GOT3 (cell line): Measurements from ENCODE around the gene NIPBL.
"Not testable (repeated sequence)": the region's sequence is repeated elsewhere in the genome, so short reads cannot be mapped to it uniquely, and the experiment has no call there.

Experiments
- DNase-seq: peaks from one replicate; lab custom pipeline; 2025; ENCODE audit warnings: mixed read lengths; lab: John Stamatoyannopoulos, UW

The NIPBL gene

GRCh38 chr5:37037840-37038239, 161.3 kb downstream of the NIPBL start:
- no peak for DNase-seq

GRCh38 chr5:37039824-37040223, 163.3 kb downstream of the NIPBL start:
- no peak for DNase-seq

- DNase-seq: no peak
Observed at GRCh38 chr5:37043693-37044092, 167.1 kb downstream of the NIPBL start.

GRCh38 chr5:37044120-37044519, 167.6 kb downstream of the NIPBL start:
- DNase-seq: no peak

- no peak for DNase-seq
Observed at GRCh38 chr5:37045703-37046102, 169.1 kb downstream of the NIPBL start.

GRCh38 chr5:37047947-37048346, 171.4 kb downstream of the NIPBL start:
- DNase-seq: no peak

- DNase-seq: no peak
Observed at GRCh38 chr5:37054391-37054790, 177.8 kb downstream of the NIPBL start.

- no peak for DNase-seq
Observed at GRCh38 chr5:37055383-37055990, 178.9 kb downstream of the NIPBL start.

GRCh38 chr5:37056762-37057161, 180.2 kb downstream of the NIPBL start:
- DNase-seq: no peak

- no peak for DNase-seq
Observed at GRCh38 chr5:37060030-37060429, 183.5 kb downstream of the NIPBL start.

GRCh38 chr5:37063739-37064138, 187.2 kb downstream of the NIPBL start:
- no peak for DNase-seq

GRCh38 chr5:37064442-37064841, 187.9 kb downstream of the NIPBL start:
- DNase-seq: no peak

- DNase-seq: no peak
Observed at GRCh38 chr5:37071487-37071886, 194.9 kb downstream of the NIPBL start.

- no peak for DNase-seq
Observed at GRCh38 chr5:37071901-37072581, 195.5 kb downstream of the NIPBL start.

GRCh38 chr5:37075399-37075950, 198.9 kb downstream of the NIPBL start:
- no peak for DNase-seq

GRCh38 chr5:37077146-37077545, 200.6 kb downstream of the NIPBL start:
- DNase-seq: no peak

- no peak for DNase-seq
Observed at GRCh38 chr5:37080697-37081096, 204.1 kb downstream of the NIPBL start.

GRCh38 chr5:37082977-37083376, 206.4 kb downstream of the NIPBL start:
- not testable (repeated sequence) for DNase-seq

- not testable (repeated sequence) for DNase-seq
Observed at GRCh38 chr5:37086026-37086425, 209.5 kb downstream of the NIPBL start.

GRCh38 chr5:37086466-37087173, 210.1 kb downstream of the NIPBL start:
- no peak for DNase-seq

GRCh38 chr5:37088009-37088408, 211.4 kb downstream of the NIPBL start:
- no peak for DNase-seq

GRCh38 chr5:37090123-37090726, 213.7 kb downstream of the NIPBL start:
- no peak for DNase-seq

GRCh38 chr5:37090781-37091180, 214.2 kb downstream of the NIPBL start:
- no peak for DNase-seq
